Thymus (tissue), 11 donors: Measurements from ENCODE around the gene ASIC4. TPM values are rescaled to one million over a fixed set of nuclear protein-coding genes. Genes with fewer than 3 reads are reported as not detected.

ENCODE experiments used
- DNase-seq, 9 donors: peaks; one replicate each; pipeline ENCODE4 v3.0.0-alpha.2; 2013; ENCODE audit warnings: low spot score in 9 of 9, low read depth in 6 of 9, missing footprints in 1 of 9
- H3K27ac ChIP-seq, 2 donors: one replicate each; pipeline ENCODE4 v1.5.1; 2013; ENCODE audit warnings: control low read depth in 1 of 2, low read depth in 1 of 2, low read length in 1 of 2, mild to moderate bottlenecking in 1 of 2, moderate library complexity in 1 of 2
- H3K27me3 ChIP-seq, 2 donors: one replicate each; pipeline ENCODE4 v1.5.1; 2013; ENCODE audit warnings: low read length in 1 of 2; ENCODE audit not compliant: control insufficient read depth in 2 of 2, insufficient read depth in 1 of 2
- H3K36me3 ChIP-seq, 2 donors: one replicate each; pipeline ENCODE4 v1.5.1; 2013; ENCODE audit warnings: low read length in 1 of 2, mild to moderate bottlenecking in 1 of 2, moderate library complexity in 1 of 2; ENCODE audit not compliant: control insufficient read depth in 2 of 2, insufficient read depth in 2 of 2
- H3K4me1 ChIP-seq, 2 donors: one replicate each; pipeline ENCODE4 v1.5.1; 2013; ENCODE audit warnings: low read length in 2 of 2; ENCODE audit not compliant: control insufficient read depth in 2 of 2, insufficient read depth in 2 of 2
- H3K4me3 ChIP-seq, 2 donors: one replicate each; pipeline ENCODE4 v1.5.1; 2013; ENCODE audit warnings: low read length in 2 of 2, control low read depth in 1 of 2, mild to moderate bottlenecking in 1 of 2
- H3K9me3 ChIP-seq, 2 donors: one replicate each; pipeline ENCODE4 v1.5.1; 2013; ENCODE audit warnings: low read length in 1 of 2, mild to moderate bottlenecking in 1 of 2; ENCODE audit not compliant: control insufficient read depth in 2 of 2, insufficient read depth in 1 of 2
- WGBS: extraction: QIAGEN DNeasy Blood & Tissue Kit; methylation state at CpG from one replicate; pipeline ENCODE4 v1.1.7; 2013; 5-methylcytosine and 5-hydroxymethylcytosine counted together
- polyA plus RNA-seq: library from polyadenylated mRNA; stranded (reverse); fragments of 200-250 nt; gene quantifications from one replicate; pipeline ENCODE4 v1.2.3, GENCODE V29; 2013
- total RNA-seq: library from RNA; stranded (reverse); fragments of 120-200 nt; gene quantifications from one replicate; pipeline ENCODE4 v1.2.4, GENCODE V29; 2013
- donor health status: healthy.

Gene ASIC4
- total and polyA plus RNA-seq, 2 donors, result 0.05 to 0.23 TPM

- Histone ChIP-seq H3K27ac (no peak overlapping the region), H3K9me3 (peaks cover 0 to 6% of the 10 kb centered on the region in 2 donors), H3K36me3 (no peaks in the 10 kb centered on the region), H3K27me3 (peaks cover 45 to 97% of the 10 kb centered on the region in 2 donors), H3K4me1 (no peaks in the 10 kb centered on the region), H3K4me3 (no peak overlapping the region)
- 55% methylated on average over 11 of the region's 11 CpGs for WGBS
- DNase-seq, result no peak
Observed at GRCh38 chr2:219526320-219527075, 12.2 kb downstream of the ASIC4 start.

- H3K4me3 ChIP-seq, result no peak overlapping the region
- WGBS, result 73% methylated on average over 6 of the region's 6 CpGs
- H3K27ac ChIP-seq, result no peak overlapping the region
- no peaks in the 10 kb centered on the region for H3K4me1 ChIP-seq
- peaks cover 40 to 97% of the 10 kb centered on the region in 2 donors for H3K27me3 ChIP-seq
- H3K36me3 ChIP-seq, result no peaks in the 10 kb centered on the region
- DNase-seq, result no peak
- H3K9me3 ChIP-seq, result peaks cover 0 to 6% of the 10 kb centered on the region in 2 donors
Observed at GRCh38 chr2:219527076-219527394, 12.8 kb downstream of the ASIC4 start.

- 72% methylated on average over 5 of the region's 5 CpGs for WGBS
- no peak for DNase-seq
- H3K4me1 ChIP-seq, result no peaks in the 10 kb centered on the region
Observed at GRCh38 chr2:219527472-219527871, 13.2 kb downstream of the ASIC4 start.

GRCh38 chr2:219530048-219530963 is 16.0 kb downstream of the ASIC4 start:
- no peaks in the 10 kb centered on the region for H3K4me1 ChIP-seq
- H3K36me3 ChIP-seq, result no peaks in the 10 kb centered on the region
- H3K9me3 ChIP-seq, result peaks cover 1 to 6% of the 10 kb centered on the region in 2 donors
- peaks cover 9 to 87% of the 10 kb centered on the region in 2 donors for H3K27me3 ChIP-seq
- WGBS, result 18% methylated on average over 21 of the region's 21 CpGs
- H3K27ac ChIP-seq, result no peak overlapping the region
- no peak overlapping the region for H3K4me3 ChIP-seq
- peak; percentile 53 to 89 (median 71) for DNase-seq

More at GRCh38 chr2:219527472-219527871, 13.2 kb downstream of the ASIC4 start:
- Histone ChIP-seq H3K36me3 (no peaks in the 10 kb centered on the region), H3K27ac (no peak overlapping the region), H3K4me3 (no peak overlapping the region), H3K9me3 (peaks cover 0 to 6% of the 10 kb centered on the region in 2 donors), H3K27me3 (peaks cover 35 to 97% of the 10 kb centered on the region in 2 donors)

GRCh38 chr2:219531639-219532377 is 17.5 kb downstream of the ASIC4 start:
- H3K9me3 ChIP-seq, result peaks cover 1 to 6% of the 10 kb centered on the region in 2 donors
- H3K4me1 ChIP-seq, result no peaks in the 10 kb centered on the region
- WGBS, result 89% methylated on average over 20 of the region's 20 CpGs
- H3K27me3 ChIP-seq, result peaks cover 7 to 81% of the 10 kb centered on the region in 2 donors
- H3K27ac ChIP-seq, result no peak overlapping the region
- no peak overlapping the region for H3K4me3 ChIP-seq
- H3K36me3 ChIP-seq, result no peaks in the 10 kb centered on the region
- no peak for DNase-seq

- Histone ChIP-seq H3K27ac (no peak overlapping the region), H3K4me1 (no peaks in the 10 kb centered on the region), H3K4me3 (no peak overlapping the region), H3K27me3 (peaks cover 7 to 81% of the 10 kb centered on the region in 2 donors), H3K9me3 (peaks cover 1 to 6% of the 10 kb centered on the region in 2 donors), H3K36me3 (no peaks in the 10 kb centered on the region)
- DNase-seq, result no peak
- 90% methylated on average over 8 of the region's 8 CpGs for WGBS
Observed at GRCh38 chr2:219532378-219532649, 18.0 kb downstream of the ASIC4 start.

- Histone ChIP-seq H3K36me3 (no peaks in the 10 kb centered on the region), H3K4me1 (peaks cover 0 to 2% of the 10 kb centered on the region in 2 donors), H3K27ac (no peak overlapping the region), H3K27me3 (peaks cover 7 to 74% of the 10 kb centered on the region in 2 donors), H3K4me3 (no peak overlapping the region), H3K9me3 (peaks cover 1 to 6% of the 10 kb centered on the region in 2 donors)
- DNase-seq, result no peak
- whole genome bisulfite sequencing, result 92% methylated on average over 6 of the region's 6 CpGs
Observed at GRCh38 chr2:219533930-219534661, 19.8 kb downstream of the ASIC4 start.

- H3K27ac ChIP-seq, result no peak overlapping the region
- H3K9me3 ChIP-seq, result peaks cover 0 to 1% of the 10 kb centered on the region in 2 donors
- H3K4me3 ChIP-seq, result no peak overlapping the region
- no peak for DNase-seq
- peaks cover under 1 to 50% of the 10 kb centered on the region in 2 donors for H3K27me3 ChIP-seq
- H3K4me1 ChIP-seq, result peaks cover 0 to 4% of the 10 kb centered on the region in 2 donors
- 93% methylated on average over 16 of the region's 16 CpGs for WGBS
- H3K36me3 ChIP-seq, result peaks cover 3 to 18% of the 10 kb centered on the region in 2 donors
Observed at GRCh38 chr2:219536425-219536824, 22.1 kb downstream of the ASIC4 start.
